Uterine smooth muscle cell (primary cell): ENCODE results near the gene RND3. TPM values are rescaled to one million over a fixed set of nuclear protein-coding genes. Genes with fewer than 3 reads are reported as not detected.

Source experiments
- total RNA-seq: library from RNA; depleted of rRNA; stranded (reverse); fragments of >200 nt; gene quantifications from 2 replicates; pipeline ENCODE4 v1.2.3, GENCODE V29; 2014

RND3 gene, protein sequence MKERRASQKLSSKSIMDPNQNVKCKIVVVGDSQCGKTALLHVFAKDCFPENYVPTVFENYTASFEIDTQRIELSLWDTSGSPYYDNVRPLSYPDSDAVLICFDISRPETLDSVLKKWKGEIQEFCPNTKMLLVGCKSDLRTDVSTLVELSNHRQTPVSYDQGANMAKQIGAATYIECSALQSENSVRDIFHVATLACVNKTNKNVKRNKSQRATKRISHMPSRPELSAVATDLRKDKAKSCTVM
- total RNA-seq: 1,131 and 2,039 TPM in 2 replicates

DNA sequence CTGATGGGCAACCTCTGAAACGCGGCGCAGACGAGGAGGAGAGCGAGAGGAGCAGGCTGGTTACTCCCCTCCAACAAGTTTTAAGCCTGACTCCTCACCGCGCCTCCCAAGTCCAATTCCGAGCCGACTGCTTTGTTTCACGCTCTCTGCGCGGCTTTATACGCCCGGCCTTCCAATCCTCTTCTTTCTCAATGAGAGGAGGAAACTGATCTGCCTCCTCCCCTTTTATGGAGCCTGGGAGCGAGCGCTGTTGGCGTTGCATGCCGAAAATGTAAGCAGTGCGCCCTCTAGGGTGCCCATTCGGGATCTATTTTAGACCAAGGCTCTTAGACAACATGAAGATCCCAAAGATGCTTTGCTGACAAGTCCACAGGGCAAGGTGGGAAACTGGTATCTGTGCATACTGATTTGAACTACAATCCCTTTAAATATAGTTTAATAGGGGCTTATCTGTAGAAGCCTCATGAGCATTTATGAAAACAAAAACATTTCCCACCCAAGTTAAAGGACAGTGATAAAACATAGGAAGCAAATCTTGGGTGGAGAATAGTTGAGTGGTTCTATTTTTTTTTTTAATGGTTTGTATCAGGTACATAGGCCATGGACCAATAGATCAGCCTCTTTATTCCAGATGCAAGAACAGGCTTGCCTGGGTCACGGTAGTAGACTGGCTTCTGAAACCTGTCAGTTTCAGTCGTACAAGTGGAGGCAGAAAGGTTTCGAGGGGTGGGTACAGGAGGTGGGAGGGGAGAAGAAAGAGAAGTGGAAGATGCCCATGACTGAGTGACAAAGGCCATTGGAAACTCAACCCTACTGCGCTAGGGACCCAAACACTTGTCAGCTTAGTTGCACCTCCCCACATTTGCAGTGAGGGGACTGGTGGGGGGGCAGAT, at the start of gene RND3:
RND3 (minus strand) TSS at position 131 of the 893 bp plus-strand sequence. CDS start 250 bp downstream, outside the sequence.

